GM18519 (cell line): Measurements from ENCODE around the gene CCDC90B.
A peak's percentile ranks its signal among the peaks of the same experiment; 100 is the strongest.

Experiments
- ATAC-seq: cut with Tn5 transposase; IDR thresholded peaks from one replicate; pipeline ENCODE4 v1.9.1; 2021; ENCODE audit warnings: mild to moderate bottlenecking, moderate library complexity; ENCODE audit not compliant: unreplicated experiment, low FRiP score

CCDC90B gene

GRCh38 chr11:83249445-83249844 is 36.7 kb downstream of the CCDC90B start:
- no peak for ATAC-seq

- peak; percentile 91 for ATAC-seq
Observed at GRCh38 chr11:83241291-83241946, 44.7 kb downstream of the CCDC90B start.

GRCh38 chr11:83238111-83238510 is 48.1 kb downstream of the CCDC90B start:
- no peak for ATAC-seq

- no peak for ATAC-seq
Observed at GRCh38 chr11:83235825-83236224, 50.3 kb downstream of the CCDC90B start.

- ATAC-seq, result no peak
Observed at GRCh38 chr11:83223457-83223856, 62.7 kb downstream of the CCDC90B start.

GRCh38 chr11:83222499-83222898 is 63.7 kb downstream of the CCDC90B start:
- ATAC-seq, result no peak

- ATAC-seq, result no peak
Observed at GRCh38 chr11:83221694-83222093, 64.5 kb downstream of the CCDC90B start.

GRCh38 chr11:83220260-83220659 is 65.9 kb downstream of the CCDC90B start:
- no peak for ATAC-seq

- ATAC-seq, result no peak
Observed at GRCh38 chr11:83219095-83219494, 67.1 kb downstream of the CCDC90B start.
